Small intestine (tissue), 7 donors: ENCODE data around the gene AP1B1. TPM values are rescaled to one million over a fixed set of nuclear protein-coding genes. Genes with fewer than 3 reads are reported as not detected.
"Not testable (repeated sequence)": the region's sequence is repeated elsewhere in the genome, so short reads cannot be mapped to it uniquely, and the experiment has no call there.

Source experiments
- DNase-seq, 2 donors: peaks; one replicate each; pipeline versions ENCODE4 v3.0.0 to v3.0.0-alpha.2; 2013
- FAIRE-seq: peaks from 2 replicates; lab custom pipeline; 2012; peaks lifted over from hg19 to GRCh38; lab: Jason Lieb, UNC
- H3K27ac ChIP-seq, 3 donors: one replicate each; pipeline ENCODE4 v1.5.1; 2013; ENCODE audit warnings: low read length in 2 of 3, mild to moderate bottlenecking in 2 of 3, control low read depth in 1 of 3, inconsistent platforms in 1 of 3, low read depth in 1 of 3, moderate library complexity in 1 of 3
- H3K27me3 ChIP-seq, 3 donors: one replicate each; pipeline ENCODE4 v1.6.1; 2013; ENCODE audit warnings: low read length in 3 of 3, inconsistent platforms in 1 of 3; ENCODE audit not compliant: control insufficient read depth in 3 of 3, insufficient read depth in 3 of 3
- H3K36me3 ChIP-seq, 3 donors: one replicate each; pipeline ENCODE4 v1.6.1; 2013; ENCODE audit warnings: low read length in 3 of 3, inconsistent platforms in 1 of 3, low read depth in 1 of 3, mild to moderate bottlenecking in 1 of 3, moderate library complexity in 1 of 3; ENCODE audit not compliant: control insufficient read depth in 3 of 3, insufficient read depth in 2 of 3
- H3K4me1 ChIP-seq, 3 donors: one replicate each; pipeline ENCODE4 v1.6.1; 2013; ENCODE audit warnings: low read length in 2 of 3, inconsistent platforms in 1 of 3, low read depth in 1 of 3, mild to moderate bottlenecking in 1 of 3, moderate library complexity in 1 of 3; ENCODE audit not compliant: control insufficient read depth in 3 of 3, insufficient read depth in 2 of 3
- H3K4me3 ChIP-seq, 3 donors: one replicate each; pipeline ENCODE4 v1.5.1; 2013; ENCODE audit warnings: low read length in 3 of 3, control low read depth in 1 of 3, inconsistent platforms in 1 of 3, low read depth in 1 of 3, mild to moderate bottlenecking in 1 of 3, moderate library complexity in 1 of 3
- H3K9me3 ChIP-seq, 2 donors: one replicate each; pipeline ENCODE4 v1.6.1; 2013; ENCODE audit warnings: low read depth in 1 of 2, low read length in 1 of 2; ENCODE audit not compliant: control insufficient read depth in 2 of 2, insufficient read depth in 1 of 2
- WGBS, 3 donors: extraction: QIAGEN DNeasy Blood & Tissue Kit; methylation state at CpG; one replicate each; pipeline ENCODE4 v1.1.7; 2013; 5-methylcytosine and 5-hydroxymethylcytosine counted together
- polyA plus RNA-seq, 4 donors: library from polyadenylated mRNA; stranded (reverse) in 3 of 4; unstranded in 1 of 4; fragments of 200-250 nt in 3 of 4; fragments of 120-200 nt in 1 of 4; gene quantifications; one replicate each; pipeline versions ENCODE4 v1.2.1 to v1.2.3, GENCODE V29; 2013
- donor health status: healthy with polysubstance abuse.
- donor health status: control.
- donor health status: control.
- donor health status: Bipolar disorder and iron deficiency.
- donor health status: healthy.

The AP1B1 gene
- polyA plus RNA-seq, 4 donors = 51.6 to 61.6 (median 57.6) TPM

GRCh38 chr22:29375398-29376076 is 12.8 kb downstream of the AP1B1 start:
- H3K27me3 ChIP-seq = no peaks in the 10 kb centered on the region
- 67 to 79% (median 69%) methylated on average over 4 of the region's 4 CpGs for WGBS, 3 donors
- no peak for DNase-seq
- no peak for FAIRE-seq
- H3K27ac ChIP-seq = no peak overlapping the region
- no peak overlapping the region for H3K4me3 ChIP-seq
- peaks cover 11 to 64% (median 12%) of the 10 kb centered on the region in 3 donors for H3K36me3 ChIP-seq
- H3K9me3 ChIP-seq = no peaks in the 10 kb centered on the region
- H3K4me1 ChIP-seq = peaks cover 0 to under 1% (median 0%) of the 10 kb centered on the region in 3 donors

- H3K36me3 ChIP-seq = peaks cover 11 to 61% (median 12%) of the 10 kb centered on the region in 3 donors
- not testable (repeated sequence) for H3K27me3 ChIP-seq, H3K9me3 ChIP-seq, FAIRE-seq, H3K27ac ChIP-seq, H3K4me1 ChIP-seq, DNase-seq, H3K4me3 ChIP-seq
- 94 to 100% (median 99%) methylated on average over 7 of the region's 7 CpGs for WGBS, 3 donors
Observed at GRCh38 chr22:29374806-29375205, 13.6 kb downstream of the AP1B1 start.

- H3K4me3 ChIP-seq = no peak overlapping the region
- no peaks in the 10 kb centered on the region for H3K9me3 ChIP-seq
- H3K4me1 ChIP-seq = no peaks in the 10 kb centered on the region
- no peak overlapping the region for H3K27ac ChIP-seq
- no peak for FAIRE-seq
- H3K36me3 ChIP-seq = peaks cover 10 to 59% (median 11%) of the 10 kb centered on the region in 3 donors
- H3K27me3 ChIP-seq = no peaks in the 10 kb centered on the region
- peak; percentile 39 to 74 for DNase-seq
- 40 to 67% (median 50%) methylated on average over 6 of the region's 6 CpGs for WGBS, 3 donors
Observed at GRCh38 chr22:29374401-29374800, 14.0 kb downstream of the AP1B1 start.

- 69 to 78% (median 77%) methylated on average over 7 of the region's 7 CpGs for WGBS, 3 donors
Observed at GRCh38 chr22:29370537-29370936, 17.8 kb downstream of the AP1B1 start.

GRCh38 chr22:29369460-29369859 is 18.9 kb downstream of the AP1B1 start:
- Histone ChIP-seq H3K27ac (no peak overlapping the region), H3K9me3 (no peaks in the 10 kb centered on the region), H3K4me1 (no peaks in the 10 kb centered on the region), H3K36me3 (peaks cover 5 to 47% (median 7%) of the 10 kb centered on the region in 3 donors), H3K27me3 (no peaks in the 10 kb centered on the region), H3K4me3 (no peak overlapping the region)
- DNase-seq = no peak
- WGBS, 3 donors = 68 to 84% (median 73%) methylated on average over 9 of the region's 9 CpGs
- no peak for FAIRE-seq

More at GRCh38 chr22:29370537-29370936, 17.8 kb downstream of the AP1B1 start:
- DNase-seq (no peak), FAIRE-seq (no peak)
- H3K4me1 ChIP-seq = no peaks in the 10 kb centered on the region
- no peaks in the 10 kb centered on the region for H3K9me3 ChIP-seq
- H3K27ac ChIP-seq = no peak overlapping the region
- peaks cover 5 to 49% (median 7%) of the 10 kb centered on the region in 3 donors for H3K36me3 ChIP-seq
- no peak overlapping the region for H3K4me3 ChIP-seq
- H3K27me3 ChIP-seq = no peaks in the 10 kb centered on the region

- Histone ChIP-seq H3K4me3 (no peak overlapping the region), H3K27ac (no peak overlapping the region), H3K4me1 (peaks cover 0 to 2% (median 0%) of the 10 kb centered on the region in 3 donors), H3K27me3 (no peaks in the 10 kb centered on the region), H3K36me3 (peaks cover 27 to 61% (median 27%) of the 10 kb centered on the region in 3 donors), H3K9me3 (no peaks in the 10 kb centered on the region)
- FAIRE-seq (no peak), DNase-seq (peak; percentile 46 to 51)
- 38 to 48% (median 43%) methylated on average over 9 of the region's 9 CpGs for WGBS, 3 donors
Observed at GRCh38 chr22:29359469-29359868, 28.9 kb downstream of the AP1B1 start.

GRCh38 chr22:29357193-29357890 is 31.0 kb downstream of the AP1B1 start:
- 97 to 99% (median 99%) methylated on average over 12 of the region's 12 CpGs for WGBS, 3 donors
- not testable (repeated sequence) for DNase-seq, H3K9me3 ChIP-seq, FAIRE-seq, H3K4me1 ChIP-seq, H3K27me3 ChIP-seq, H3K27ac ChIP-seq, H3K4me3 ChIP-seq
- peaks cover 34 to 75% (median 38%) of the 10 kb centered on the region in 3 donors for H3K36me3 ChIP-seq

GRCh38 chr22:29353860-29354259 is 34.5 kb downstream of the AP1B1 start:
- peaks cover 0 to 10% (median 0%) of the 10 kb centered on the region in 3 donors for H3K4me1 ChIP-seq

More at GRCh38 chr22:29353860-29354259, 34.5 kb downstream of the AP1B1 start:
- no peaks in the 10 kb centered on the region for H3K9me3 ChIP-seq
- H3K27ac ChIP-seq = no peak overlapping the region
- FAIRE-seq (no peak), DNase-seq (no peak)
- H3K27me3 ChIP-seq = no peaks in the 10 kb centered on the region
- peaks cover 41 to 92% (median 47%) of the 10 kb centered on the region in 3 donors for H3K36me3 ChIP-seq
- WGBS, 3 donors = 95 to 97% (median 96%) methylated on average over 8 of the region's 8 CpGs
- no peak overlapping the region for H3K4me3 ChIP-seq
